HepG2 (cell line): Measurements from ENCODE around the gene NOTCH4. TPM values are rescaled to one million over a fixed set of nuclear protein-coding genes. Genes with fewer than 3 reads are reported as not detected.

Source experiments
- DRAP1 ChIP-seq: IDR thresholded peaks from 2 replicates; pipeline ENCODE4 v1.6.1; 2016; ENCODE audit warnings: missing genetic modification reagents, missing compliant biosample characterization
- EZH2 ChIP-seq: conservative IDR thresholded peaks from 2 replicates; pipeline ENCODE4 v1.6.1; 2012; ENCODE audit warnings: mild to moderate bottlenecking, low read depth, low read length, moderate library complexity
- FOXO1 ChIP-seq: sonication (generic); formaldehyde crosslinking; IDR thresholded peaks from 2 replicates; pipeline ENCODE4 v1.4.0; 2020; ENCODE audit warnings: missing genetic modification reagents
- IRX3 ChIP-seq: sonication (generic); formaldehyde crosslinking; IDR thresholded peaks from 2 replicates; pipeline ENCODE4 v1.8.1; 2023; ENCODE audit warnings: mild to moderate bottlenecking, low read depth, missing genetic modification reagents, borderline replicate concordance
- KAT7 ChIP-seq: IDR thresholded peaks from 2 replicates; pipeline ENCODE4 v1.6.1; 2018; ENCODE audit warnings: borderline replicate concordance, missing compliant biosample characterization
- KDM5B ChIP-seq: sonication (generic); formaldehyde crosslinking; IDR thresholded peaks from 2 replicates; pipeline ENCODE4 v1.4.0; 2020; ENCODE audit warnings: missing genetic modification reagents, mild to moderate bottlenecking, borderline replicate concordance
- PHF21A ChIP-seq: sonication (generic); formaldehyde crosslinking; IDR thresholded peaks from 2 replicates; pipeline ENCODE4 v1.5.0; 2020; ENCODE audit warnings: mild to moderate bottlenecking, missing genetic modification reagents
- RELA ChIP-seq: sonication (generic); formaldehyde crosslinking; IDR thresholded peaks from 2 replicates; pipeline ENCODE4 v1.4.0; 2020; ENCODE audit warnings: missing genetic modification reagents
- RXRA ChIP-seq: sonication (generic); formaldehyde crosslinking; IDR thresholded peaks from 2 replicates; pipeline ENCODE4 v1.5.1; 2020; ENCODE audit warnings: missing genetic modification reagents
- ZBTB10 ChIP-seq: sonication (generic); formaldehyde crosslinking; IDR thresholded peaks from 2 replicates; pipeline ENCODE4 v1.4.0; 2020; ENCODE audit warnings: missing genetic modification reagents, borderline replicate concordance
- ZEB1 ChIP-seq: IDR thresholded peaks from 2 replicates; pipeline ENCODE4 v1.6.1; 2012; ENCODE audit warnings: mild to moderate bottlenecking, low read depth, inconsistent platforms; ENCODE audit not compliant: insufficient replicate concordance
- ZKSCAN5 ChIP-seq: sonication (generic); formaldehyde crosslinking; IDR thresholded peaks from 2 replicates; pipeline ENCODE4 v1.5.1; 2020; ENCODE audit warnings: mild to moderate bottlenecking, missing genetic modification reagents
- ZNF326 ChIP-seq: sonication (generic); formaldehyde crosslinking; IDR thresholded peaks from 2 replicates; pipeline ENCODE4 v1.4.0; 2020; ENCODE audit warnings: missing genetic modification reagents, borderline replicate concordance
- ZNF441 ChIP-seq: sonication (generic); formaldehyde crosslinking; IDR thresholded peaks from 2 replicates; pipeline ENCODE4 v1.7.0; 2021; ENCODE audit warnings: missing genetic modification reagents, borderline replicate concordance
- ZNF607 ChIP-seq: sonication (generic); formaldehyde crosslinking; IDR thresholded peaks from 2 replicates; pipeline ENCODE4 v1.5.1; 2020; ENCODE audit warnings: missing genetic modification reagents, mild to moderate bottlenecking, borderline replicate concordance
- ZSCAN21 ChIP-seq: sonication (generic); formaldehyde crosslinking; IDR thresholded peaks from 2 replicates; pipeline ENCODE4 v1.8.0; 2022; ENCODE audit warnings: mild to moderate bottlenecking, missing genetic modification reagents, moderate library complexity, borderline replicate concordance
- ZSCAN25 ChIP-seq: sonication (generic); formaldehyde crosslinking; IDR thresholded peaks from 2 replicates; pipeline ENCODE4 v1.8.0; 2022; ENCODE audit warnings: mild to moderate bottlenecking, missing genetic modification reagents
- polyA plus RNA-seq, 8 experiments: library from polyadenylated mRNA; depleted of rRNA in 3 of 8; stranded (reverse) in 7 of 8; unstranded in 1 of 8; fragments of >200 nt; fragmentation: Illumina TruSeq in 4 of 8; extraction: Trizol in 4 of 8; gene quantifications; 2 replicates each; pipeline versions ENCODE4 v1.2.1 to v1.2.3, GENCODE V29; 2011 to 2016; ENCODE audit warnings: low read depth in 4 of 8, missing spikeins in 1 of 8, mixed read lengths in 1 of 8; ENCODE audit not compliant: insufficient read depth in 1 of 8
- total RNA-seq, 5 experiments: library from RNA; depleted of rRNA; stranded (reverse); fragments of >200 nt; fragmentation: Illumina TruSeq; extraction: Trizol; gene quantifications; 2 replicates each; pipeline ENCODE4 v1.2.3, GENCODE V29; 2016; ENCODE audit warnings: low read depth in 1 of 5
- TF ChIP-seq, protein P1 (sequence below): IDR thresholded peaks from 2 replicates; pipeline ENCODE4 v1.6.1; 2018; ENCODE audit warnings: missing genetic modification reagents, mild to moderate bottlenecking, missing compliant biosample characterization
- TF ChIP-seq, protein P2 (sequence below): sonication (generic); formaldehyde crosslinking; IDR thresholded peaks from 2 replicates; pipeline ENCODE4 v1.5.1; 2020; ENCODE audit warnings: mild to moderate bottlenecking, missing genetic modification reagents, borderline replicate concordance

The NOTCH4 gene
- total and polyA plus RNA-seq, 2 of the 13 experiments (the other 11 are each of a cell fraction or from before 2014, with no cell fraction given), result 0.51 to 0.83 TPM

GRCh38 chr6:32190054-32190851 is 33.6 kb downstream of the NOTCH4 start, which contains the start of gene PBX2 (continued):
- TF ChIP-seq, protein P1, sequence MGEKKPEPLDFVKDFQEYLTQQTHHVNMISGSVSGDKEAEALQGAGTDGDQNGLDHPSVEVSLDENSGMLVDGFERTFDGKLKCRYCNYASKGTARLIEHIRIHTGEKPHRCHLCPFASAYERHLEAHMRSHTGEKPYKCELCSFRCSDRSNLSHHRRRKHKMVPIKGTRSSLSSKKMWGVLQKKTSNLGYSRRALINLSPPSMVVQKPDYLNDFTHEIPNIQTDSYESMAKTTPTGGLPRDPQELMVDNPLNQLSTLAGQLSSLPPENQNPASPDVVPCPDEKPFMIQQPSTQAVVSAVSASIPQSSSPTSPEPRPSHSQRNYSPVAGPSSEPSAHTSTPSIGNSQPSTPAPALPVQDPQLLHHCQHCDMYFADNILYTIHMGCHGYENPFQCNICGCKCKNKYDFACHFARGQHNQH, result 0 out of 2 replicates have a peak, but pooled peaks have one; percentile 36
- TF ChIP-seq ZNF441 (CRISPR knock-in tag) (peak; percentile 50; the same call in 1 of the 2 replicates), FOXO1 (CRISPR knock-in tag) (peak; percentile 43; the same call in 1 of the 2 replicates), ZEB1 (no peak), ZNF326 (CRISPR knock-in tag) (no peak), ZKSCAN5 (CRISPR knock-in tag) (peak; percentile 86), DRAP1 (CRISPR knock-in tag) (peak; percentile 50; the same call in 1 of the 2 replicates), ZSCAN21 (CRISPR knock-in tag) (no peak), EZH2 (no peak), ZNF607 (CRISPR knock-in tag) (no peak), RELA (CRISPR knock-in tag) (peak; percentile 88; the same call in 1 of the 2 replicates), KDM5B (CRISPR knock-in tag) (peak; percentile 69; the same call in 1 of the 2 replicates), KAT7 (CRISPR knock-in tag) (no peak), RXRA (CRISPR knock-in tag) (no peak; the same call in 1 of the 2 replicates), IRX3 (CRISPR knock-in tag) (no peak), ZSCAN25 (CRISPR knock-in tag) (peak; percentile 99), PHF21A (no peak), ZBTB10 (CRISPR knock-in tag) (no peak)
- TF ChIP-seq, protein P2, sequence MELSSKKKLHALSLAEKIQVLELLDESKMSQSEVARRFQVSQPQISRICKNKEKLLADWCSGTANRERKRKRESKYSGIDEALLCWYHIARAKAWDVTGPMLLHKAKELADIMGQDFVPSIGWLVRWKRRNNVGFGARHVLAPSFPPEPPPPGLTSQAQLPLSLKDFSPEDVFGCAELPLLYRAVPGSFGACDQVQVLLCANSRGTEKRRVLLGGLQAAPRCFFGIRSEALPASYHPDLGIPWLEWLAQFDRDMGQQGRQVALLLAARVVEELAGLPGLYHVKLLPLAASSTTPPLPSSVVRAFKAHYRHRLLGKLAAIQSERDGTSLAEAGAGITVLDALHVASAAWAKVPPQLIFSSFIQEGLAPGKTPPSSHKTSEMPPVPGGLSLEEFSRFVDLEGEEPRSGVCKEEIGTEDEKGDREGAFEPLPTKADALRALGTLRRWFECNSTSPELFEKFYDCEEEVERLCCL (CRISPR knock-in tag), result no peak
